HS-5 (cell line): ENCODE data around the gene ZNHIT1.
"Not testable (repeated sequence)": the region's sequence is repeated elsewhere in the genome, so short reads cannot be mapped to it uniquely, and the experiment has no call there.

ENCODE experiments used
- DNase-seq: peaks from one replicate; pipeline ENCODE4 v3.0.0-alpha.2; 2012; ENCODE audit warnings: low read depth

Gene ZNHIT1

GRCh38 chr7:101186844-101187428, 31.0 kb upstream of the ZNHIT1 start:
- no peak for DNase-seq

GRCh38 chr7:101189109-101189508, 28.9 kb upstream of the ZNHIT1 start:
- DNase-seq = no peak

GRCh38 chr7:101195884-101196283, 22.1 kb upstream of the ZNHIT1 start:
- no peak for DNase-seq

- DNase-seq = no peak
Observed at GRCh38 chr7:101197991-101198390, 20.0 kb upstream of the ZNHIT1 start.

GRCh38 chr7:101198476-101198875, 19.5 kb upstream of the ZNHIT1 start:
- no peak for DNase-seq

DNA sequence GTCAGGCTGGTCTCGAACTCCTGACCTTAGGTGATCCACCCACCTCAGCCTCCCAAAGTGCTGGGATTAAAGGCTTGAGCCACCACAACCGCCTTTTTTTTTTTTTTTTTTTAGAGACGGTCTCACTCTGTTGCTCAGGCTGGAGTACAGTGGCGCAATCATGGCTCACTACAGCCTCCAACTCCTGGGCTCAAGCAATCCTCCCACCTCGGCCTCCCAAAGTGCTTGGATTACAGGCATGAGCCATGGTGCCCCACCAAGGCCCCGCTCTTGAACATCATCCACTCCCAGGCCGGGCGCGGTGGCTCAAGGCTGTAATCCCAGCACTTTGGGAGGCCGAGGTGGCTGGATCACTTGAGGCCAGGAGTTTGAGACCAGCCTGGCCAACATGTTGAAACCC, 18.4 kb upstream of the ZNHIT1 start:
- not testable (repeated sequence) for DNase-seq

GRCh38 chr7:101200504-101200861, 17.5 kb upstream of the ZNHIT1 start:
- no peak for DNase-seq

- DNase-seq = no peak
Observed at GRCh38 chr7:101200862-101201599, 16.9 kb upstream of the ZNHIT1 start, which contains the start of gene MOGAT3. Gene MOGAT3 (minus strand): TSS chr7:101201036. CDS start chr7:101200854, 182 bp downstream.

DNA sequence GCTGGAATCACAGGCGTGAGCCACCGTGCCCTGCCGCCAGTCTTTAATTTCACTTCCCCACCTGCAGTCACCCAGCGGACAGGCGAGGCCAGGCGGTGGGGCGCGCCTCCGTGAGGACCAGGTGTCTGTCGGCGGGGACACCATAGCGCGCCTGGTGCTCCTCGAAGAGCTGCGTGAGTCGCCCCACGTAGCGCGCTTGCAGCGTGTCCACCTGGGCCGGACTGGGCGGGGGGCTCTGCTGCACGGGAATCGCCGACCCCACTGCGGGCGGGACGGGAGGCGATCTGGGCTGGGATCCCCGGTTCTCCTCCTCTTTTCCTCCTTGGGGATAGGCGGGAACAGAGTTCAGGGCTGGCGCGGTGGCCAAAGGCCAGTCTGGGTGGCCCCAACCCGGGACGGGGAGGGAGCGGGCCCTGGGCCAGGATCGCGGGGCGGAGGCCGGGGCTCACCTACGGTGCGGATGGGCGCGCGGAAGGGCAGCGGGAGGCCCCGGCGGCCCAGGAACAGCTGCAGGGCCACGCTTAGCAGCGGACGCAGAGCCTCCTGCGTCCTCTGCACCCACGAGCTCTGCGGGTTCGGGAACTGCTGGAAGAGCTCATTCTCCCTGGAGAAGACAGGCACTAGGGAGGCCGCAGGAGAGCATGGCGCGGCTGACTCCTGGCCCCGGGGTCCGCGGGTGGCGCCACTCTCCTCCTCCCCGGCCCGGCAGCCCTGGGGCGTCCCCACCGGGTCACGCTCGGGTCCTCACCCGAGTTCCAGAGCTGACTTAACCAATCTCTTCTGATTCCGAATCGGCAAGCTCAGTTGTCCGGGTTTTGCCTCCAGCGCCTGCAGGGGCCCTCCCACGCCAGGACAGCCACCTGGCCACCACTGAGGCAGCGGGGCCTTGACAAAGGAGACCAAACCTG, 16.0 kb upstream of the ZNHIT1 start:
- DNase-seq = no peak

- no peak for DNase-seq
Observed at GRCh38 chr7:101202603-101202918, 15.4 kb upstream of the ZNHIT1 start.

- not testable (repeated sequence) for DNase-seq
Observed at GRCh38 chr7:101203740-101204738, 13.9 kb upstream of the ZNHIT1 start.

DNA sequence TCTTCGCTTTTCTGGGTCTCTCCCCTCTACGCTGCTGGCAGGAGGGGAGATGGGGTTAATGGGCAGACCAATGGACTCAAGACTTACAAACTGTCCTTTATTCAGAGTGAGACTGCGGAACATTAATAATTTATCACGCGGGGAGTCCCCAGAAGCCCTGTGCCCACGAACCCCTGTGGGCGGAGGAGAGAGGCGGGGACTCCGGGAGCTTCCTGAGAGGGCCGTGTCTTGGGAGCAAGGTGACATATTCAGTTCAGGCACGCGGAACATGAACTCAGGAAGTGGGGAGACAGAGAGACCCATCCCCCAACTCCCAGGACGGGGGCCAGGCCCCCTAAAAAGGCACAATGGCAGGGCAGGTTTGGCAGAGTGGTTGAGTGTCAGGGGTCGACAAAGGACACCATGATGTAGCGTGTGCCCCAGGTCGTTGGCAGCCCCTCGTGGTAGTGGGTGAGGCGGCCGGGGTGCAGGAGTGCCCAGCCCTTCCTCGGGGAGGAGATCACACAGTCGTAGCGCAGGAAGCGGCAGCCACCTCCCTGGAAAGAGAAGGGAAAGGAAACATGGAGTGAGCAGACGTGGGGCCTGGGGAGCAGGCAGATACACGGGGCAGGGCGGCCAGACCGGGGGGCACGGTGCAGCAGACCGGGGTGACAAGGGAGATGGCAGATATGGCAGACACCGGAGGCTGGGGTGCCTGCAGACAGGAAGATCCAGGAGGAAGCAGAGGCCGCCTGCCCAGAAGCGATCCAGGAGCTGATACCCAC, 11.9 kb upstream of the ZNHIT1 start:
- DNase-seq = no peak

GRCh38 chr7:101206665-101207042, 11.3 kb upstream of the ZNHIT1 start:
- no peak for DNase-seq

GRCh38 chr7:101207459-101207858, 10.5 kb upstream of the ZNHIT1 start:
- no peak for DNase-seq

DNA sequence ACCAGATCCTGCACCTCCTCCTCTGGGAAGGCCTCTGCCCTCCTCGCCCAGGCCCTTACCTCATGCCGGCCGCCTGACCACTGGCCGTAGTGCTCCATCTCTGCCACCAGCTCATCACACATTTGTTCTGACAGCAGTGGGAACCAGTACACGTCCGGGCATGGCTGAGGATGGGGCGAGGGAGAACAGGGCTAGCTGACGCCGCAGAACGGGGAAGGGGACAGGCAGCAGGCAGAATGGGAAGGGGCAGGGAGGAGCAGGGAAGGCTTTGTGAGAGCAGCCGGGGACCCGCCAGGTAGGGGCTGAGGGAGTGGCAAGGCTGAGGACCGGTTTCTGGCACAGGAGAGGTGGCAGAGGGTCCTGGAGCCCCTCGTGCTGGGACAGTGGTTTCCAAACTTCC, 9.2 kb upstream of the ZNHIT1 start:
- DNase-seq = no peak

- DNase-seq = no peak
Observed at GRCh38 chr7:101210143-101210542, 7.8 kb upstream of the ZNHIT1 start.

DNA sequence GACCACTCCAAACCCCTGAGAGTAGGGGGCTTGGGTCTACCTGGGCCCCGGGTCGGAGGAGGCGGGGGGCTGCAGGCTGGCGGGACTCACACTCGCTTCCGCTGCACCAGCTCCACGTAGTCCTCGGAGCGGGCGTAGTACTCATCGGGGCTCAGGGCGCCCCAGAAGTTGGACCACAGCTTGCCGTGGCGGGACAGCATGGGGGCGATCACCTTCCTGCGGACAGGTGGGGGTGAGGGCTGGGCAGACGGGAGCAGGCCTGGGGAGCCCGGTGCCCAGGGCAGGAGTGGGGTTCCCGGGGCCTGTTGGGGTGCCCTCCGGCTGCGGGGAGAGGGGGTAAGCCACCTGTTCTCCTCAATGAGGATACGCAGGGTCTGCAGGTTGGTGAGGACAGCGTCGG, 6.5 kb upstream of the ZNHIT1 start:
- no peak for DNase-seq

DNA sequence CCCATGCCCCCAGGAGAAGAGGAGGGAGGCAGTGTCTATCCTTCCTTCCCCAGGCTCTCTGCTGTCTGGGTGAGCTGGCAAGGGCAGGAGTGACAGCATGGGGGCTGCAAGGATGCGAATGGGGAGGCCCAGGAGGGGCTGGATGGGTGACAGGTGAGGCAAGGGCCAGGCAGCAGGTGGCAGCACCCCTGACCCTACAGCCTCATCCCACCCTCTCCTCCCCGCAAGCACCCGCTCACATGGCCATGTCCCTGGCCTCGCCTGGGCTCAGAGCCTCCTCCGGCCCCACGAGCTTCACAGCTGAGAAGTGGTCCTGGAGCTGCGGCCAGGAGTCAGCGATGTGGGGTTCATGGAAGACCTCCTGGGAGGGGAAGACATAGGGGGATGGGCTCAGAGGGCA, 6.0 kb upstream of the ZNHIT1 start:
- no peak for DNase-seq

GRCh38 chr7:101216001-101216859, 1.7 kb upstream of the ZNHIT1 start:
- no peak for DNase-seq

DNA sequence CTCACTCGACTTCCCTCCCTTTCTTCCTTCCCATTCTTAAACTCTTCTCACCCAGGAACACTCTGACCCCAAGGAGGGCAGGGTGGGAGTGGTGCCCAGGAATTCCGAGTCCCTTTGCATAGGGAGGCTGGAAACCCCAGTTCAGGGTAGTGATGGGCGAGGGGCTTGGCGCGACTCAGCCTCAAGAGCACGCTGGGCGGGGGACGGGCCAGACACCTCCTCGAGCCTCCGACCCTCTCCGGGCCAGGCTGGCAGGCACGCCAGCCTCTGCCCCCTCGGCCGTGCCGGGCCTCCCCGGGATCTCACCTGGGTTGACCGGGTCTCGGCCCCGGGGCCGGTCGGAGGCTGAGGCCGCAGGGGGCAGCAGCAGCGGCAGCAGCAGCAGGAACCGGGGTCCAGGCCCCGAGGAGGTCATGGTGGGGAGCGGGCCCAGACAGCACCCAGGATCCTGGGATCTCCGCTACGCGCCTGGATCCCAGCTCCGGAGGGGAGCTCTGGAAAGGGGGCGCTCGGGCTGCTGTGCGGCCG, 1.0 kb upstream of the ZNHIT1 start:
- DNase-seq = no peak
